ENCODE measurements around the gene RNF213.
"Not testable (repeated sequence)": the region's sequence is repeated elsewhere in the genome, so short reads cannot be mapped to it uniquely, and the experiment has no call there.

DNA sequence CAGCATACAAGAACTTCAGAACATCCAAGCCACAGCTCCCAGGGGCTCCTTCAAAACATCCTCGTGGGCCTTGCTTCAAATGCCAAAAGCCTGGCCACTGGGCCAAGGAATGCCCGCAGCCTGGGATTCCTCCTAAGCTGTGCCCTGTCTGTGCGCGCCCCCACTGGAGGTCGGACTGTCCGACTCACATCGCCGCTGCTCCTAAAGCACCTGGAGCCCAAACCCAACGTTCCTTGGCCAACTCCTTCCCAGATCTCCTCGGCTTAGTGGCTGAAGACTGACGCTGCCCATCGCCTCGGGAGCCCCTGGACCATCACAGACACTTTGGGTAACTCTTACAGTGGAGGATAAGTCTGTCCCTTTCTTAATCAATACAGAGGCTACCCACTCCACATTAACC is 141.4 kb downstream of the RNF213 start:
- TF ChIP-seq POLR2AphosphoS5, CTCF (IDR thresholded peaks at IDR 0.05): not testable (repeated sequence)
